ENCODE results near the gene BRICD5.

GRCh38 chr16:2250652-2251295 is 40.1 kb upstream of the BRICD5 start:
- TF ChIP-seq GATA2 (IDR thresholded peaks at IDR 0.05; ENCODE audit: low read depth, low read length) (no peak), GATA3 (IDR thresholded peaks at IDR 0.05; ENCODE audit: low read depth, low read length) (no peak)

Data from SH-SY5Y (cell line).